ENCODE data around the gene SH3RF3.

The SH3RF3 gene

DNA sequence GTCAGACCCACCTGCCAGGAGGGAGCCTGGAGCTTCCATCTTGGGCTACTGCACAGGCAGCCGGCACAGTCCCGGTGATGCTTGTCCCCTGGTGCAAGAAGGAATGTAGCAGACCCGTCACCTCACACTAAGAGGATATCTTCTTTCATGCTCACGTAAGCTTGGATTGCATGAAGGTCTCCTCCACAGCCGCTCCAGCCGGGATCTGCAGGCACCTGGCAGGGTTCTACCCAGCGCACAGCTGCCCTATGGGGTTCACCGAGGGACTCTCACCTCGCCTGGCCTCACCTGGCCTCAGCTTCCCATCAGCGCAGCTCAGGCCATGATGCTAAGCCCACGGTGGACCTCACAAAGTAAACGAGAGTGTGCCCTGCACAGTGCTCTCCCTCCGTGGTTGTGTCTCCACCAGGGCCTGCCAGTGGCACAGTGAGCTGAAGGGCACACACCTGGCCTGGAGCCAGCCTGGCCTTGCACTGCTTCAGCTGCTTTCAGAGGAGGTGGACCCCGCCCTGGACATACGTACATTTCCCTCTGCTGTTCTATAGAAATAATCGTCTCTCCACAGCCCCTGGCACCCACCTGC lies 245.6 kb downstream of the SH3RF3 start:
- H3K4me3 Mint-ChIP-seq, result no peak overlapping the region
- no peak overlapping the region for H3K27ac Mint-ChIP-seq
- DNase-seq, result no peak
- H3K36me3 Mint-ChIP-seq (ENCODE audit: low read depth), result peaks cover 6% of the 10 kb centered on the region
- no peaks in the 10 kb centered on the region for H3K9me3 Mint-ChIP-seq
- TF ChIP-seq, protein P1, sequence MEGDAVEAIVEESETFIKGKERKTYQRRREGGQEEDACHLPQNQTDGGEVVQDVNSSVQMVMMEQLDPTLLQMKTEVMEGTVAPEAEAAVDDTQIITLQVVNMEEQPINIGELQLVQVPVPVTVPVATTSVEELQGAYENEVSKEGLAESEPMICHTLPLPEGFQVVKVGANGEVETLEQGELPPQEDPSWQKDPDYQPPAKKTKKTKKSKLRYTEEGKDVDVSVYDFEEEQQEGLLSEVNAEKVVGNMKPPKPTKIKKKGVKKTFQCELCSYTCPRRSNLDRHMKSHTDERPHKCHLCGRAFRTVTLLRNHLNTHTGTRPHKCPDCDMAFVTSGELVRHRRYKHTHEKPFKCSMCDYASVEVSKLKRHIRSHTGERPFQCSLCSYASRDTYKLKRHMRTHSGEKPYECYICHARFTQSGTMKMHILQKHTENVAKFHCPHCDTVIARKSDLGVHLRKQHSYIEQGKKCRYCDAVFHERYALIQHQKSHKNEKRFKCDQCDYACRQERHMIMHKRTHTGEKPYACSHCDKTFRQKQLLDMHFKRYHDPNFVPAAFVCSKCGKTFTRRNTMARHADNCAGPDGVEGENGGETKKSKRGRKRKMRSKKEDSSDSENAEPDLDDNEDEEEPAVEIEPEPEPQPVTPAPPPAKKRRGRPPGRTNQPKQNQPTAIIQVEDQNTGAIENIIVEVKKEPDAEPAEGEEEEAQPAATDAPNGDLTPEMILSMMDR (IDR thresholded peaks at IDR 0.05), result no peak
- peaks cover 22% of the 10 kb centered on the region for H3K4me1 Mint-ChIP-seq
- peaks cover 5% of the 10 kb centered on the region for H3K27me3 Mint-ChIP-seq (ENCODE audit: low read depth, poor library complexity)

DNA sequence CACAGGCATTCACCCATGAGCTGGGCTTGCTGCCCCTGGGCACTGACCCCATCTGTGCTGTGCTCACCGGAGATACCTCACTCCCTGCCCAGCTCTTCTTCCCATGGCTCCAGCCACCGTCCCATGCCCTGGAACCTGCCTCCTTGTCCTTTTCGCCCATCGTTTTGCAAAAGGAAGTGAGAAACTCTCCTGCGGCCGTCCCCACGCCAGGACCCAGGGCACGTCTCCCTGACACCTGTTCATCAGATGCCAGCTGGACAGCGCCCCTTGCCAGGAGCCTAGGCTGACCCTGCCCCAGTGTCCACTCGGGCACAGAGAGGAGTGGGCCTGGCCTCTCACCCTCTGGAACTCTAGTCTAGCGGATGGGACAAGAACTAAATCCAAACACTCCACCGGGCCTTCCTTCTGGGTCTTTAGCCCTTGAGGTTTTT lies 246.1 kb downstream of the SH3RF3 start:
- H3K9me3 Mint-ChIP-seq, result no peaks in the 10 kb centered on the region
- peaks cover 6% of the 10 kb centered on the region for H3K36me3 Mint-ChIP-seq (ENCODE audit: low read depth)
- peaks cover 17% of the 10 kb centered on the region for H3K4me1 Mint-ChIP-seq
- H3K4me3 Mint-ChIP-seq, result no peak overlapping the region
- no peak overlapping the region for H3K27ac Mint-ChIP-seq
- TF ChIP-seq, protein P1 (IDR thresholded peaks at IDR 0.05), result no peak
- H3K27me3 Mint-ChIP-seq (ENCODE audit: low read depth, poor library complexity), result peaks cover 5% of the 10 kb centered on the region
- DNase-seq, result no peak

GRCh38 chr2:109375656-109376055 lies 246.7 kb downstream of the SH3RF3 start:
- DNase-seq, result no peak
- Mint-ChIP-seq H3K9me3 (no peaks in the 10 kb centered on the region), H3K4me1 (peaks cover 12% of the 10 kb centered on the region), H3K36me3 (ENCODE audit: low read depth) (peaks cover 6% of the 10 kb centered on the region), H3K27me3 (ENCODE audit: low read depth, poor library complexity) (peaks cover 5% of the 10 kb centered on the region), H3K27ac (no peak overlapping the region), H3K4me3 (no peak overlapping the region)
- TF ChIP-seq, protein P1 (IDR thresholded peaks at IDR 0.05), result no peak

GRCh38 chr2:109376115-109376514 lies 247.1 kb downstream of the SH3RF3 start:
- H3K27me3 Mint-ChIP-seq (ENCODE audit: low read depth, poor library complexity), result peaks cover 5% of the 10 kb centered on the region
- no peaks in the 10 kb centered on the region for H3K9me3 Mint-ChIP-seq
- TF ChIP-seq, protein P1 (IDR thresholded peaks at IDR 0.05), result no peak
- H3K4me1 Mint-ChIP-seq, result peaks cover 10% of the 10 kb centered on the region
- no peak overlapping the region for H3K4me3 Mint-ChIP-seq
- DNase-seq, result no peak
- H3K36me3 Mint-ChIP-seq (ENCODE audit: low read depth), result peaks cover 6% of the 10 kb centered on the region
- no peak overlapping the region for H3K27ac Mint-ChIP-seq

GRCh38 chr2:109376796-109377495 lies 247.9 kb downstream of the SH3RF3 start:
- Mint-ChIP-seq H3K4me1 (peaks cover 13% of the 10 kb centered on the region), H3K27me3 (ENCODE audit: low read depth, poor library complexity) (peaks cover 3% of the 10 kb centered on the region), H3K36me3 (ENCODE audit: low read depth) (peaks cover 6% of the 10 kb centered on the region), H3K9me3 (no peaks in the 10 kb centered on the region), H3K27ac (no peak overlapping the region), H3K4me3 (no peak overlapping the region)
- no peak for DNase-seq
- TF ChIP-seq, protein P1 (IDR thresholded peaks at IDR 0.05), result no peak

DNA sequence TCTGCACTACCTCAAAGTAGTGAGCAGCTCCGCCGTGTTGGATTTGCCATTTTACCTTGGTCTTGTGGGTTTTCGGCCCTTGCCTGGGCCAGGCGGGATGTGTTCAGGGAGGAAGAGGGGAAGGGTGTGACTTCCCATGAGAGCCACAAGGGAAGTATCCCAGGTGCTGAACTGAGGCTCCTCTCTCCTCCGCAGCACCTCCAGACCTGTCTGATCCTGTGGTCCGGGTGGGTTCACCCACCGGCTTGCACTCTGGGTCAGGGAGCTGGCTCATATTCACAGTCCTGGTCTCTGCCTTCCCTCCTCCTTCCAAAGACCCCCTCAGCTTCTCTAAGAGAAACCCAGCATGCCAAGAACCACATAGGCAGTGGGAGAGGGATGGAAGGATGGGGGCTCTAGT lies 249.0 kb downstream of the SH3RF3 start:
- Mint-ChIP-seq H3K27me3 (ENCODE audit: low read depth, poor library complexity) (peaks cover 5% of the 10 kb centered on the region), H3K27ac (no peak overlapping the region), H3K9me3 (no peaks in the 10 kb centered on the region), H3K36me3 (ENCODE audit: low read depth) (peaks cover 3% of the 10 kb centered on the region), H3K4me1 (peaks cover 23% of the 10 kb centered on the region), H3K4me3 (no peak overlapping the region)
- DNase-seq, result no peak
- TF ChIP-seq, protein P1 (IDR thresholded peaks at IDR 0.05), result no peak
